HG02938 (cell line): ENCODE data around the gene HGF.

Source experiments
- ATAC-seq: cut with Tn5 transposase; IDR thresholded peaks from one replicate; pipeline ENCODE4 v1.9.1; 2021; ENCODE audit warnings: mild to moderate bottlenecking, moderate library complexity; ENCODE audit not compliant: unreplicated experiment

The HGF gene

DNA sequence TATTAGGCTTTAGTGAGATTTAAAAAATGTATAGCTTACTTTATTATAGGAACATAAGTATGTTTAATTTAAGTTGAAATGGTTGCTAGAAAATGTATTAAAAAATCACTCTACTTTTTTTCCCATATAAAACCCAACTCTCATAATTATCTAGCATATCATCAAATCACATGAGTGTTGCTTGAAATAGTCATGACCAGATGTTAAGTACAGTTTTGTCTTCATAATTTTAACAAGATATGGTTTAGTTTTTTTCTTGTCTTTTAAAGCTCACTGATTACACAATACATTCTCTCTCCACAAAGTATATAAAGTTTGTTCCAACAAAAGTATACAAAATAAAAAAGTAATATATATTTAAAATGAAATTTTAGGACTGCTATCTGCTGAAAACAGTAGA lies 82.8 kb downstream of the HGF start:
- no peak for ATAC-seq

DNA sequence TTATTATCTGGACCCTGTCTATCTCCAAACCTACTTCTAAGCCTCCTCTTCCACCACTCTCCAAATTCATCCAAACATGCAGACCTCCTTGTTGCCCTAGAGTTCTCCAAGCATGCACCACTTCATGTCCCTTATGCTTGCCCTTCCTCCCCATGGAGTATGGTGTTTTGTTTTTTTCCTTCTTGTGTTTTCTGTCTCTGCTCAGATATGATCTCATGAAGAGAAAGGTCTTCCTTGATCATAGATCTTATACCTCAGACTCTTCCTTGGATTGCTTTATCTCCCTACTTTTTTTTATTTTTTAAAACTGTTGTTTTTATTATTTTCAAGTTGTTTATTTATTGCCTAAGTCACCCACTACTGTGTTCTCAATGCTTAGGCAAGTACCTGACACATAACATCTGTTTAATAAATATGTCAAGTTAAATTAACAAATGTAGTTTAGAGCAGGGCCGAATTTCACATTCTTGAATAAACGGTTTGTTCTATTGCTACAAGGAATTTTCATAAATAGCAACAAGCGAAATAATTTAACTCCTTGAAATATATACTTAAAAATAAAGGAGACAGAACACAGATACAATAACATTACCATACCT lies 84.5 kb downstream of the HGF start:
- ATAC-seq: no peak

DNA sequence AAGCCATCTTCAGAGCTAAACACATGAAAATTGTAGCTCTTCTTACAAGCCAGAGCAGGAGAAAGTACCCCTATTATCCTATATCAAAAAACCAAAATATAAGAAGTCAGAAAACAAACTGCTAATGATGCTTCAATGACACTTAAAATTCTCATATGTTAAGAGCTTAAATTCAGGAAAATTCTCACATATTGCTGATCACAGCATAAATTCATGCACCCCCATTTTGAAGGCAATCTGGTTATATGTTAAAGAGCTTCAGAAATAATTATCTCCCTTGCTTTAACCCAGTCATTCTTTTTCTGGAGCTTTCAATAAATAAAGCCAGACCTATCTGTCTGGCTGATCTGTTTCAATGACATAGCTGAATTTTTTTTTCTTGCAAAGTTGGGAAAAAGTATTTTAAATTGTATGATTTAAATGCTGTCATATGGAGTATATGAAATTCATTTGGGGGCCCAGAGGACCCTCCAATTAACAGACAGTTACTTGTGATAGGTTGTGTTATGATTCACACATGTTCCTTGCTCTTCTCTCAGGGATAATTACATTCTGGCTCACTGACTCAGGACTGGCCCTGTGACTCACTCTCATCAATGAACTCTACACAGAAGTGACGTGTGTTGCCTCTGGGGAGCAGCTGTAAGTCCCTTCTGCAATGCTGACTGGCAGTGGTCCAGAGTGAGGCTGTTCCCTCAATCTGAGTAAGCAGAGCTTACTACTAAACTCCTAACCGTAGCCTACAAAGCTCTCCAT lies 85.2 kb downstream of the HGF start:
- ATAC-seq: peak; percentile 94

DNA sequence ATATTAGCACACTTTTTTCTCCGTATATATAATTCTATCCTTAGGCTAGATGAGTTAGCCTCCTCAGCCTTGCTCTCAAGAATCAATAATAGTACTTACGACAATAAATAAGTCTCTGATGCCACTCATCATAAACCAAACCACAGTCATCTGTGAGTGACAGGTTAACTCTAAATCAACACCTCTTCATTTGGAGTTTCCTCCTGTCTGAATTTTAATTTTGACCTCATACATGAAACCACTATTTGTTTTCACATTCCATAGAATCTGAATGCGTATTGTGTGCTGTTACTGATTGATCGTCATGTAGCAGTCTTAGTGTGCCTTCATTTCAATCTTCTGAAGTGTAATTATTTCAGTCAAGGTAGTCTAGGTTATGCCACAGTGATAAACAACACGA lies 85.8 kb downstream of the HGF start:
- ATAC-seq: no peak

DNA sequence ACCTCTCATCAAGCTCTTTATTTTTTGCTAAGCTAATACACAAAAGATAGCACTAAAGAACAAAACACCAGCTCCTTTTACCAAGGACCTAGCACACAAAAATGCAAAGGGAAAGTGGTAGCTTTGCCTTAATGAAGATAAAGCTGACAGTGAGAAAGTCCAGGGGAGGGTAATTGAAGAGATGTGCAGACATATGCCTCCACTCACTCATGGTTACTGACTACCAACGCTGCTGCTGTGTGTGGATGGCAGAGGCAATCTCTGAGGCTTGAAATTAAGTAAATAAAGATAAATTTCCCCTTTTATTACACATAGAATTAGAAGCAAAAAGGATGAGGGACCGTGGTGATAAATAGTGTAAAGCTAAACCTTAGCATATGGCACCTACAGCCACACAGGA lies 87.0 kb downstream of the HGF start:
- ATAC-seq: no peak

DNA sequence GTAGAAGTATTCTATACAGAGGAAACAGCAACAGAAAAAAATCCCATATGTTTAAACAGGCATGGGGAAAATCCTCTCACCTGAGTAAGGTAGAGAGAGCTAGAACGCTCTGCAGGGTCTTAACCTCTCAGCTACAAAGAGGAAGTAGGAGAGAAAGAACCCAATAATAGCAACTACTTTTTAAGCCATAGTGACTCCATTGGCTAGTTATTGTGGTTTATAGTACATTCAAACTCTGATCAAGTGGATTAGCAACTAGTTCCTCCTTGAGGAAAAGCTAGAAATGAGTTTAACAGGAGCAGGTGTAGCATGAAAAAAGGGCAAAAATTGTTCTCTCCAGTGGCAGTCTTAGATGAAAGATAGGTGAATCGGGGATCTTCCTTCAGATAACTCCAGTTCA lies 89.7 kb downstream of the HGF start:
- ATAC-seq: no peak

DNA sequence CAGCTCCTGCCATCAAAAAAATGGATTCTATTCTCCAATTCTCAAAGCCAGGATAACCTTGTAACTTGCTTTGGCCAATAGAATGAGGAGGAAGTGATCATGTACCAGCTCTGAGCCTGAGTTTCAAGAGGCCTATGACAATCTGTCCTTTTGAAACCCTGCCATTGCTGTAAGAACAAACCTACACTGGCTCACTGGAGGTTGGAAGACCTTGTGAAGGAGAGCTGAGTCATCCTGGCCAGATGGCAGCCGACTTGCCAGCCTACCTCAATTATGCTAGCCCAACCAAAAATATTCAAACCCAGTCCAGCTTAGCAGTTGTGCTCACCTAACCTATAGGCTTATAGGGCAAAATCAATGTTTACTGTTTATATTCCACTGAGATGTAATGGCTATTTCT lies 93.0 kb downstream of the HGF start:
- ATAC-seq: no peak

DNA sequence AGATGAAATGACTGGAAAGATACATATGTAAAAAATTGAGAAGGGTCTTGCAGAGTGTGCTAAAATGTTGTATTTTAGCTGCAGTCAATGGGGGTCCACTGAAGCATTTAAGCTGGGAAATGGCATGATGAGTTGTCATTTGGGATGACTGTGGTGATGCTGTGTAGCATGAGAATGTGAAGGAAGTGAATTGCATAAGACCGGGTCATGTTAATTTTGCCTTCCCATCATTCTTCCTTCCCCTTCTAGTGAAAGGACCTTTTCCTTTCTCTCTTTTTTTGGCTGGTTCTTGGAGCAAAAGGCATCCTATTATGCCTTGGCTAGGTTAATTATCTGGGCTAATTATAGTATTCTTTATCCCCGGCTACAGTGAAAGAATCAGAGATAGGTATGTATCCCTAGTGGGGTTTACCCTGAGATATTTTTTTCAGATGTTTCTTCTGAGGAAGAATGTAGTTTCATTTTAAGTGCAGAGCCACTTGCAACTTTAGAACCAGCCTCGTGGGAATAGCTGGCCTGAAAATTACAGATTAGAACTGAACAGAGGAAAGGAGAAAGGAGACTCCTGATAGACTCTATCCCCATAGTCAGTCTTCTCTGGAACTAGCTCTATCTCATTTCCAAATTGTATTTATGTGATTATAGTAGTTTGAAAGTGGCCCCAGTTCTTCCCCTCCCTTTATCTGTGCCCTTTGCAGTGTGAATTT lies 93.6 kb downstream of the HGF start:
- ATAC-seq: no peak

DNA sequence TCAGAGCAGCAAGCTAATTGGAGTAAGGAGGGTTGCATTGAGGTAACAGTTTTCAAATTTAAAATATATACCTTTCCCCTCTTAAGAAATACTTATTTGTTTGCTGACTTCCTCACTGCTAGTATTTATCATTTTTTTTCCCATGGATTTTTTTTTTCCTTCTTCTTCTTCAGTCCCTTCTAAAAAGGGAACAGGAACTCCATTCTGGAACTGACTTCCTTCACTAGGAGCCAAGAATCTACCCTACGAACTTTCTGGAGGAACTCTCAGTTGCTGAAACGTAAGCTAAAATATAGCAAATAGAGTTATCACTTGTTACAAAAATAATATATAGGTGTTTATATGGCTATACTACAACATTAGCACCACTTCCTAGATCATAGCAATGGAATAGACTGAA lies 95.4 kb downstream of the HGF start:
- ATAC-seq: no peak

DNA sequence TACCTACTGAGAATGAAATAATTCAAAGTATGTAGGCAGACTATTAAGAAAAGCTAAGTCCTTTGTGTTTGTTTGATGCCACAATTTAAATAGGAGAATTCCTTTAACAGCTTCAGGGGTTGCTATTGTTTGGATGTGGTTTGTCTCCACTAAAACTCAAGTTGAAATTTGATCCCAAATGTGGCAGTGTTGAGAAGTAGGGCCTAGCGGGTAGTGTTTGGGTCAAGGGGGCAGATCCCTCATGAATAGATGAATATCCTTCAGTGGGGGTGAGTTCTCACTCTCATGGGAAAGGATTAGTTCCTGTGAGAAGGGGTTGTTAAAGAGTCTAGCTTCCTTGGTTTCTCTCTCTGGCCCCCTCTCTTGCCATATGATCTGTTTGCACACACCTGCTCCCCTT lies 97.0 kb downstream of the HGF start:
- ATAC-seq: no peak

DNA sequence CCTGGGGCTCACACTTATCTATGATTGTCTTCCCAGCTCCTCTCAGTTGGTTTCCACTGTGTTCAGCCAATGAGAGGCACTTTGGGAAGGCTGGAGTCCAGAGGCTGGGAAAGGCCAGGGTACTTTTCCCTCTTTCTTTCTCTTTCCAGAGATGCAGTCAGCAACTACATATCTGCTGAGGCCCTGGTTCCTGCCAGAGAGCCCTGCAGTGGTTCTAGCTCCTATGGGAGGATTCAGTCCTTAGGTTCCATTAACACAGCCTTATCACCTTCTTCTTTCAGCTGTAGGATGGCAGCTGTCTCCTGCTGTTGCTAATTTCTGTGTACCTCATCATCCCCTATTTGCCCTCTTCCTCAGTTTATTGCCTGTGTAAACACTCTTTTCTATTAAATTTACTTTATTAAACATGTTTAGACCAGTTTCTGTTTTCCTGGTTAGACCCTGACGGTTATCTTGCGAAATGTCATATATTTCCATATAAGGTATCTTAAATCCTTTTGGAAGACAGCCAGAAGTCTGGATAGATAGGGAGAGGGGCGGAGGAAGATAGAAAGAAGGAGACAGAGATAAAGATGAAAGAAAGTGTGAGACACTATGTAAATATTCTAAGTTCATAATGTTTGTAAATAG lies 100.3 kb downstream of the HGF start:
- no peak for ATAC-seq

DNA sequence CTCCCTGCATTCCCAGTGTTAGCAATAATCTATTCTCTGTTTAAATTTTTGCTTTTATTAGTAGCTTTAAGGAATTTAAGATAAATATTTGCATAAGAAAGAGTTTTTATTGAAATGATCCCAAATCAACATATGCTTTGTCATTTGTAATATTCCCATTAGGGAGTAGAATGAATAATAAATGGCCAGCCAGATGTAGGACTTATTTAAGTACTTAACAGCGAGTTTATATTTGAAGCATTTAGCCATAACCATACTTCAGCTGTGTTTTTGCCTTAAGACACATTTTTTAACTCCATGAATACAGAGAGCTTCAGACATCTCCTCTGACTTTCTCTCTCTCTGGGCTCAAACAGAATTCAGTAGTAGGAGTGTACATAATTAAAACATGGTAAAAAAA lies 103.6 kb downstream of the HGF start:
- no peak for ATAC-seq

DNA sequence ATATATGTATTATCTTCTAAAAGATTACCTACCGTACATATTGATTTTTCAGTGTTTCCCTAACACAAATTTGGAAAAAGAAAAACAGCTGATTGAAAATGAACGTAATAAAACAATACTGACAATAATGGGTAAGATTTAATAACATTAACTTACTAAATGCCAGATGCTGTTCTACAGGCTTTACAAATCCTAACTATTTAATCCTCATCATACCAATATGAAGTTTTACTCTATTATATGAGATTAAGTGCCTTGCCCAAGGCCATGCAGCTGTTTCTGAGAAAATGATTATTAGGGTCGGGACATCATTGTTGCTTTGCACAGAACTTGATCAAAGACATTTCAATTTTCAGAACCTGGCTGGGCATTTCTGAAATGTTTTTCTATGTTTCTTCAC lies 104.6 kb downstream of the HGF start:
- ATAC-seq: no peak

DNA sequence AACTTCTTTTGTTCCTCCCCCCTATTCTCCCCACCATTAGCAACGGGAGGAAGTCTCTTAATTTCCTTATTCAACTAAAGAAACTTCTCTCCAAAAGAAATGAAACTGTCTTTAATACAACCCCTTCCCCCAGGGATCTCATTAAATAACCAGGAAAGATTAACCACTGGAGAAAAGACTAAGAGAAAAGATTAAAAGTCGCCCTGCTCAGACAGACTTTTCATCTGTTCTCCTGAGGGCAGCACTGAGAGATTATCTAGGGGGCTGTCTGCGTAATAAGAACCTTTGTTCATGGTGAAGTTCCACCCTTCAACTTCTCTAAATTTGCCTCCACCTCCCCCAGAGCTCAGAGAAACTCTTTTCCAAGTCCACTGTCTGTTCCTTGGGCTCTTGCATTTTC lies 105.5 kb downstream of the HGF start:
- ATAC-seq: no peak

DNA sequence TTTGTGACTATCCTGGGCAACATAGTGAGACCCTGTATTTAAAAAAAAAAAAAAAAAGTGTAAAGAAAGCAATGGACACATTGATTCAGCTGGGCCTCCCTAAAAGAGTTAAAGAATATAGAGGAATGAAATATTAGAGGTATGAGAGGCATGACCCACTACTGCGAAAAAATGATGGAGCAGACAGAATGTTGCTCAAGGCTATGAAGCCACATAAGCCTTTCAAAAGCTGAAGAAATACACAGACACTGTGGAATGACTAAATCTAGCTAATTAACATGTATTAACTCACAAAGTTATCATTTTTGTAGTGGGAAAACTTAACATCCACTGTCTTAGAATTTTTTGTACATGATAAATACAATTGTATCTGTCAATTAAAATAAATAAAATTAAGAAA lies 107.3 kb downstream of the HGF start:
- no peak for ATAC-seq

DNA sequence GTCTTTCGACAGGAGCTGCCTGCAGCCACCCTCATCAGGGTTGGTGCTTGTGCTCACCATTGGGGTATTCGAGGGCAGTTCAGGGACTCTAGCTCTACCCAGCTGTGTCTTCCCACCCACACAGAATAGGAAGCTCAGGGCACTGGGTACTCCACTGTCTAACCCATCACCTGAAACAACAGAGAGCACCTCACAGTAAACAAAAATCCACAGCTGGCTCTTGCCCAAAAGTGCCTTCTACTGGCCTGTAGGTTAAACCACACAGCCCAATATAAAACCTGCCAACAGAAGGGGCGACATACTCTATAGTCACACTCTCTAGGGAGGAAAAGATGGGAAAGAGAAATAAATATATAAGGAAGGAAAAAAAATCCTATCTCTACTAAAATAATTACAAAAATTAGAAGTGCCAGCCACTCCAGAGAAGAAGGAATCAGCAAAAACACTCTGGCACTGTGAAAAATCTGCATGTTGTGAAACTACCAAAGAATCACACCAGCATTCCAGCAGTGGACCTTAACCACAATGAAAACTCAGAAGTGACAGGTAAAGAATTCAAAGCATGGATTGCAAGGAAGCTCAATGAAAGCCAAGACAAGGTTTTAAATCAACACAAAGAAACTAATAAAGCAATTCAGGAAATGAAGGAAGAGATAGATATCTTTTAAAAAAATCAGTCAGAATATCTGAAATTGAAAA lies 110.0 kb downstream of the HGF start:
- no peak for ATAC-seq

DNA sequence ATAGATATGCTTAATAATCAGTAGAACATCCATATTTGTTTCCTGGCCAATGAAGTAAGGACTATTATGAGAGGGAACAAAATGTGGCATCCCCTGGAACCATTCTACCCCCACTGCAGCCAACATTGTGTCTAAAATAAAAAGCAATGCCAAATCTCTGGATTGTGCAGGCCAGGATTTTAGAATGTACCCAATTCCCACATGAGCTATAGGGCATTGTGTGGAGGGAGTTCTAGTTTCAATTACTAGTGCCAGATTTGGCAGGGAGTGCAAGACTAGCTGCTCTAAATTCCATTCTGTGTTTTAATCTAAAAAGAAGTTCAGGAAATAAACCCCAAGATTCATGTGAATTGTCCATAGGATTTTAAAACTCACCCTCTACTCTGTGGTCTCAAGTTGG lies 112.3 kb downstream of the HGF start:
- no peak for ATAC-seq

DNA sequence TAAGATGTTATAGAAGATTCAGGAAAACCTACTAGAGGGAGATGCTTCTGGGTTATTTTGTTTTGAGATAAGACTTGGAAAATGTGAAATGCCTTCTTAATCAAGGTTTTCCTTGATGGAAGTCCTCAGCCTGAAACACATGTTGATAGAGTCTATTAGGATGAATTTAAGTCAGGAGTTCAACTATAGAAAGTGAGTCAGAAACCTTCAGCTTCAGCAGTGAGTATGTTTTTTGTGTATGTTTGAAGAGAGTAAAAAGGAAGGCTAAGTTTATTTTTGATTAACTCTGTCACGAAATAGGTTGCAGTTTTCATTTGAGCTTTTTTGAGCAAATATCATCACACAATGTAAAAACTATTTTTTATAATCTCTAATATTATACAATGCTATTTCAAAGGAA lies 114.6 kb downstream of the HGF start:
- ATAC-seq: no peak

DNA sequence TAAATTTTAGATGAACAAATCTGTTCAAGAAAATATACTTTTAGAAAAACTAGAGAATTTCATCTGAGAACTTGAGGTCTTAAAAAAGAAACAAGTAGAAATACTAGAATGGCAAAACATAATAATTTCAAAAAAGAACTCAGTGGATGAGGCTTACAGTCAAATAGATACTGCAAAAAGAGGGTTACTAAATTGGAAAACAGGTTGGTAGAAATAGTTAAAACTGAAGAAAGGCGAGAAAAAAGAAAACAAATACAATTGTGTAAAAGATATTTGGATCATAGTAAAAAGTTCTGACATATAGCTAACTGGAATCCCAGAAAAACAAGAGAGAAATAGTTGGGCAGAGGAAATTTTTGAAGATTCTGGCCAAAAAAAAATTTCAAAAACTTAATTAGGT lies 117.6 kb downstream of the HGF start:
- ATAC-seq: no peak
